Heart left ventricle (tissue), 13 donors: ENCODE measurements around the gene TUBB2A.
"Not testable (repeated sequence)": the region's sequence is repeated elsewhere in the genome, so short reads cannot be mapped to it uniquely, and the experiment has no call there.

ENCODE experiments used
- POLR2A ChIP-seq, 2 donors: fragments of 450-650 bp; IDR thresholded peaks; one replicate each; pipeline ENCODE4 v1.6.1; 2017; ENCODE audit warnings: antibody characterized with exemption in 2 of 2, mild to moderate bottlenecking in 2 of 2, moderate library complexity in 2 of 2
- TF ChIP-seq, protein P1 (sequence below), 12 donors: fragments of 200-600 bp; sonication (generic) in 4 of 12; IDR thresholded peaks; one replicate each; pipeline versions ENCODE4 v1.5.0 to v1.8.0; 2018 to 2022; ENCODE audit warnings: antibody characterized with exemption in 12 of 12, mild to moderate bottlenecking in 5 of 12
- donor health status: ischemic (EF 13 %, LVEDD 7.1; RV severe dilation, severe dysfunction).
- donor health status: DM: no; HTN: yes; CAD: no.
- donor health status: DM: no; HTN: no; CAD: no.
- donor health status: ischemic (EF 25% LVEDD 6.9; RV normal size, moderate dysfunction).
- donor health status: ischemic (EF 25% LVEDD 5.7; RV mildly dilated, moderate dysfunction).
- donor health status: ischemic (EF 35%, LVEDD 5.7; RV mildly dilated, moderate dysfunction).
- donor health status: nonischemic (EF 11% LVEDD 7.7; RV severe dilation, severe dysfunction).
- donor health status: DM: yes; HTN: yes; CAD: no.
- donor health status: PGD.
- donor health status: ischemic (EF 29% LVEDD 5.4; RV normal size, mild dysfunction).
- donor health status: nonischemic (EF 23%, LVEDD 6.1; RV moderate dilation, normal function).

DNA sequence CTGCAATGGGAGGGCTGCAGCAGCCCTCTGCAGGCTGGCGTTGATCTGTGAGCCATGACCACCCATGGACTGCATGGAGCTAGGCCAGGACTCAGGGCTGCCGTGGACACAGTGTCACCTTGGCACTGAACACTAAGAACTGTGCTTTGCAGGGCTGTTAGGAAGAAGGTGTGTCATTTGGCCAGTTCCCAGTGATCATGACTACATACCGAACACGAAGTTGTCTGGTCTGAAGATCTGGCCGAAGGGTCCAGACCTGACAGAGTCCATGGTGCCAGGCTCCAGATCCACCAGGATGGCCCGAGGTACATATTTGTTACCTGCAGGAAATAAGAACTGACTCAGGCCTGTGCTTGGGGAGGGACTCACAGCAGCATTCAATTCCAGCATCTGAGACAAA lies 1.9 kb downstream of the TUBB2A start:
- TF ChIP-seq, protein P1, sequence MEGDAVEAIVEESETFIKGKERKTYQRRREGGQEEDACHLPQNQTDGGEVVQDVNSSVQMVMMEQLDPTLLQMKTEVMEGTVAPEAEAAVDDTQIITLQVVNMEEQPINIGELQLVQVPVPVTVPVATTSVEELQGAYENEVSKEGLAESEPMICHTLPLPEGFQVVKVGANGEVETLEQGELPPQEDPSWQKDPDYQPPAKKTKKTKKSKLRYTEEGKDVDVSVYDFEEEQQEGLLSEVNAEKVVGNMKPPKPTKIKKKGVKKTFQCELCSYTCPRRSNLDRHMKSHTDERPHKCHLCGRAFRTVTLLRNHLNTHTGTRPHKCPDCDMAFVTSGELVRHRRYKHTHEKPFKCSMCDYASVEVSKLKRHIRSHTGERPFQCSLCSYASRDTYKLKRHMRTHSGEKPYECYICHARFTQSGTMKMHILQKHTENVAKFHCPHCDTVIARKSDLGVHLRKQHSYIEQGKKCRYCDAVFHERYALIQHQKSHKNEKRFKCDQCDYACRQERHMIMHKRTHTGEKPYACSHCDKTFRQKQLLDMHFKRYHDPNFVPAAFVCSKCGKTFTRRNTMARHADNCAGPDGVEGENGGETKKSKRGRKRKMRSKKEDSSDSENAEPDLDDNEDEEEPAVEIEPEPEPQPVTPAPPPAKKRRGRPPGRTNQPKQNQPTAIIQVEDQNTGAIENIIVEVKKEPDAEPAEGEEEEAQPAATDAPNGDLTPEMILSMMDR (IDR thresholded peaks at IDR 0.05): not testable (repeated sequence)
- not testable (repeated sequence) for TF ChIP-seq POLR2A (IDR thresholded peaks at IDR 0.05)
